Measurements from ENCODE around the gene DHX8.

GRCh38 chr17:43552229-43552837 is 68.6 kb downstream of the DHX8 start:
- TF ChIP-seq ZFX (IDR thresholded peaks at IDR 0.05; ENCODE audit: borderline replicate concordance) (no peak), CTCF (IDR thresholded peaks at IDR 0.05) (no peak)

Data from 22Rv1 (cell line).